Fibroblast of lung (primary cell): ENCODE data around the gene TSPAN10.
A peak's percentile ranks its signal among the peaks of the same experiment; 100 is the strongest.

ENCODE experiments used
- CTCF ChIP-seq, 2 donors: IDR thresholded peaks in 1 of 2; conservative IDR thresholded peaks in 1 of 2; 1 replicate in 1 of 2; 2 replicates in 1 of 2; pipeline ENCODE4 v1.5.1; 2011 to 2012; ENCODE audit warnings: low read length in 2 of 2, control low read depth in 1 of 2, inconsistent platforms in 1 of 2, low read depth in 1 of 2, mild to moderate bottlenecking in 1 of 2
- EZH2 ChIP-seq: IDR thresholded peaks from 2 replicates; pipeline ENCODE4 v1.5.1; 2012; ENCODE audit warnings: low read length, control low read depth, mild to moderate bottlenecking; ENCODE audit errors: missing control alignments

GRCh38 chr17:81647640-81648012 lies 10.6 kb downstream of the TSPAN10 start:
- no peak for TF ChIP-seq CTCF (conservative IDR thresholded peaks at IDR 0.05 in 1 of 2, IDR thresholded peaks at IDR 0.05 in 1 of 2; ENCODE audit: low read depth in 1 of 2, low read length in 2 of 2)
- peak; percentile 72 for TF ChIP-seq EZH2
